Activated CD4-positive, CD25-positive, alpha-beta regulatory T cell treated with anti-CD3 and anti-CD28 coated beads, Interleukin-2, amount 50 U/mL, for 72 hours (primary cell): ENCODE data around the gene MFSD6.
"Not testable (repeated sequence)": the region's sequence is repeated elsewhere in the genome, so short reads cannot be mapped to it uniquely, and the experiment has no call there.

Source experiments
- DNase-seq: peaks from one replicate; pipeline ENCODE4 v3.0.0; 2021

The MFSD6 gene

GRCh38 chr2:190407662-190408537 lies at the start of gene MFSD6:
TSS of gene MFSD6 (plus strand) at chr2:190408355. CDS start at chr2:190436030, 27,675 bp downstream.
- DNase-seq: peak; percentile 73

- not testable (repeated sequence) for DNase-seq
These were observed 49.3 kb upstream of the MFSD6 start for GRCh38 chr2:190358655-190359448.

GRCh38 chr2:190360561-190360960 lies 47.6 kb upstream of the MFSD6 start:
- no peak for DNase-seq

- no peak for DNase-seq
These were observed 47.2 kb upstream of the MFSD6 start for GRCh38 chr2:190360965-190361364.

- no peak for DNase-seq
These were observed 46.6 kb upstream of the MFSD6 start for GRCh38 chr2:190361572-190361971.

- no peak for DNase-seq
These were observed 45.3 kb upstream of the MFSD6 start for GRCh38 chr2:190362894-190363293.

GRCh38 chr2:190365499-190366204 lies 42.5 kb upstream of the MFSD6 start:
- no peak for DNase-seq

- DNase-seq: no peak
These were observed 41.9 kb upstream of the MFSD6 start for GRCh38 chr2:190366248-190366753.

- DNase-seq: no peak
These were observed 41.1 kb upstream of the MFSD6 start for GRCh38 chr2:190367091-190367490.

- no peak for DNase-seq
These were observed 38.5 kb upstream of the MFSD6 start for GRCh38 chr2:190369635-190370034.

- no peak for DNase-seq
These were observed 32.1 kb upstream of the MFSD6 start for GRCh38 chr2:190376083-190376482.

- DNase-seq: no peak
These were observed 31.4 kb upstream of the MFSD6 start for GRCh38 chr2:190376591-190377245.

GRCh38 chr2:190378880-190379237 lies 29.3 kb upstream of the MFSD6 start:
- no peak for DNase-seq

GRCh38 chr2:190379249-190379964 lies 28.7 kb upstream of the MFSD6 start:
- DNase-seq: no peak

GRCh38 chr2:190380962-190381412 lies 27.2 kb upstream of the MFSD6 start:
- no peak for DNase-seq

GRCh38 chr2:190382851-190383250 lies 25.3 kb upstream of the MFSD6 start:
- no peak for DNase-seq

GRCh38 chr2:190387422-190387821 lies 20.7 kb upstream of the MFSD6 start:
- DNase-seq: no peak

- DNase-seq: no peak
These were observed 11.9 kb upstream of the MFSD6 start for GRCh38 chr2:190396271-190396670.

- no peak for DNase-seq
These were observed 5.1 kb upstream of the MFSD6 start for GRCh38 chr2:190402986-190403603.

GRCh38 chr2:190404487-190404886 lies 3.7 kb upstream of the MFSD6 start:
- no peak for DNase-seq

GRCh38 chr2:190405070-190405469 lies 3.1 kb upstream of the MFSD6 start:
- DNase-seq: no peak
